Measurements from ENCODE around the gene GPRASP3.
"Not testable (repeated sequence)": the region's sequence is repeated elsewhere in the genome, so short reads cannot be mapped to it uniquely, and the experiment has no call there.

The GPRASP3 gene

GRCh38 chrX:102720237-102721168, at the start of gene GPRASP3:
Gene GPRASP3, plus strand, starts transcription at chrX:102720743. Its CDS starts 28,253 bp downstream, at chrX:102748996.
- no peaks in the 10 kb centered on the region for H3K36me3 ChIP-seq (ENCODE audit: control insufficient read depth, insufficient read depth, low read length)
- H3K9me3 ChIP-seq (ENCODE audit: control insufficient read depth, insufficient read depth, low read length) = no peaks in the 10 kb centered on the region
- H3K4me1 ChIP-seq (ENCODE audit: control insufficient read depth, insufficient read depth, low read length) = no peaks in the 10 kb centered on the region
- peak within 1 kb of the TSS; percentile 53 for H3K4me3 ChIP-seq (ENCODE audit: low read depth, low read length)
- H3K27me3 ChIP-seq (ENCODE audit: control insufficient read depth, insufficient read depth, low read length) = no peaks in the 10 kb centered on the region
- H3K9ac ChIP-seq (ENCODE audit: low read depth, low read length) = no peak within 1 kb of the TSS

- Histone ChIP-seq H3K4me1 (ENCODE audit: control insufficient read depth, insufficient read depth, low read length) (no peaks in the 10 kb centered on the region), H3K9ac (ENCODE audit: low read depth, low read length) (no peak overlapping the region), H3K4me3 (ENCODE audit: low read depth, low read length) (no peak overlapping the region), H3K36me3 (ENCODE audit: control insufficient read depth, insufficient read depth, low read length) (no peaks in the 10 kb centered on the region), H3K27me3 (ENCODE audit: control insufficient read depth, insufficient read depth, low read length) (no peaks in the 10 kb centered on the region), H3K9me3 (ENCODE audit: control insufficient read depth, insufficient read depth, low read length) (no peaks in the 10 kb centered on the region)
Measured at GRCh38 chrX:102672856-102673255, 47.7 kb upstream of the GPRASP3 start.

GRCh38 chrX:102677479-102677878, 43.1 kb upstream of the GPRASP3 start:
- not testable (repeated sequence) for H3K36me3 ChIP-seq (ENCODE audit: control insufficient read depth, insufficient read depth, low read length); H3K4me1 ChIP-seq (ENCODE audit: control insufficient read depth, insufficient read depth, low read length); H3K9me3 ChIP-seq (ENCODE audit: control insufficient read depth, insufficient read depth, low read length); H3K4me3 ChIP-seq (ENCODE audit: low read depth, low read length); H3K27me3 ChIP-seq (ENCODE audit: control insufficient read depth, insufficient read depth, low read length); H3K9ac ChIP-seq (ENCODE audit: low read depth, low read length)

GRCh38 chrX:102684772-102685520, 35.6 kb upstream of the GPRASP3 start:
- no peaks in the 10 kb centered on the region for H3K9me3 ChIP-seq (ENCODE audit: control insufficient read depth, insufficient read depth, low read length)
- no peaks in the 10 kb centered on the region for H3K36me3 ChIP-seq (ENCODE audit: control insufficient read depth, insufficient read depth, low read length)
- no peak overlapping the region for H3K9ac ChIP-seq (ENCODE audit: low read depth, low read length)
- no peaks in the 10 kb centered on the region for H3K27me3 ChIP-seq (ENCODE audit: control insufficient read depth, insufficient read depth, low read length)
- no peak overlapping the region for H3K4me3 ChIP-seq (ENCODE audit: low read depth, low read length)
- H3K4me1 ChIP-seq (ENCODE audit: control insufficient read depth, insufficient read depth, low read length) = no peaks in the 10 kb centered on the region

- Histone ChIP-seq H3K4me1 (ENCODE audit: control insufficient read depth, insufficient read depth, low read length) (no peaks in the 10 kb centered on the region), H3K9ac (ENCODE audit: low read depth, low read length) (no peak overlapping the region), H3K9me3 (ENCODE audit: control insufficient read depth, insufficient read depth, low read length) (peaks cover 9% of the 10 kb centered on the region), H3K27me3 (ENCODE audit: control insufficient read depth, insufficient read depth, low read length) (no peaks in the 10 kb centered on the region), H3K36me3 (ENCODE audit: control insufficient read depth, insufficient read depth, low read length) (no peaks in the 10 kb centered on the region), H3K4me3 (ENCODE audit: low read depth, low read length) (no peak overlapping the region)
Measured at GRCh38 chrX:102694749-102695148, 25.8 kb upstream of the GPRASP3 start.

GRCh38 chrX:102696306-102696705, 24.2 kb upstream of the GPRASP3 start:
- H3K9ac ChIP-seq (ENCODE audit: low read depth, low read length) = no peak overlapping the region
- H3K27me3 ChIP-seq (ENCODE audit: control insufficient read depth, insufficient read depth, low read length) = no peaks in the 10 kb centered on the region
- no peak overlapping the region for H3K4me3 ChIP-seq (ENCODE audit: low read depth, low read length)
- peaks cover 9% of the 10 kb centered on the region for H3K9me3 ChIP-seq (ENCODE audit: control insufficient read depth, insufficient read depth, low read length)
- no peaks in the 10 kb centered on the region for H3K36me3 ChIP-seq (ENCODE audit: control insufficient read depth, insufficient read depth, low read length)
- H3K4me1 ChIP-seq (ENCODE audit: control insufficient read depth, insufficient read depth, low read length) = no peaks in the 10 kb centered on the region

GRCh38 chrX:102697494-102697893, 23.0 kb upstream of the GPRASP3 start:
- H3K36me3 ChIP-seq (ENCODE audit: control insufficient read depth, insufficient read depth, low read length) = no peaks in the 10 kb centered on the region
- H3K4me1 ChIP-seq (ENCODE audit: control insufficient read depth, insufficient read depth, low read length) = no peaks in the 10 kb centered on the region
- no peak overlapping the region for H3K4me3 ChIP-seq (ENCODE audit: low read depth, low read length)
- H3K27me3 ChIP-seq (ENCODE audit: control insufficient read depth, insufficient read depth, low read length) = no peaks in the 10 kb centered on the region
- no peak overlapping the region for H3K9ac ChIP-seq (ENCODE audit: low read depth, low read length)
- peaks cover 5% of the 10 kb centered on the region for H3K9me3 ChIP-seq (ENCODE audit: control insufficient read depth, insufficient read depth, low read length)

GRCh38 chrX:102708900-102709299, 11.6 kb upstream of the GPRASP3 start:
- peaks cover 10% of the 10 kb centered on the region for H3K27me3 ChIP-seq (ENCODE audit: control insufficient read depth, insufficient read depth, low read length)
- no peak overlapping the region for H3K9ac ChIP-seq (ENCODE audit: low read depth, low read length)
- H3K9me3 ChIP-seq (ENCODE audit: control insufficient read depth, insufficient read depth, low read length) = no peaks in the 10 kb centered on the region
- no peak overlapping the region for H3K4me3 ChIP-seq (ENCODE audit: low read depth, low read length)
- no peaks in the 10 kb centered on the region for H3K4me1 ChIP-seq (ENCODE audit: control insufficient read depth, insufficient read depth, low read length)
- H3K36me3 ChIP-seq (ENCODE audit: control insufficient read depth, insufficient read depth, low read length) = peaks cover 3% of the 10 kb centered on the region

- H3K4me3 ChIP-seq (ENCODE audit: low read depth, low read length) = peak overlapping the region; percentile 74
- H3K4me1 ChIP-seq (ENCODE audit: control insufficient read depth, insufficient read depth, low read length) = no peaks in the 10 kb centered on the region
- peaks cover 5% of the 10 kb centered on the region for H3K36me3 ChIP-seq (ENCODE audit: control insufficient read depth, insufficient read depth, low read length)
- peaks cover 10% of the 10 kb centered on the region for H3K27me3 ChIP-seq (ENCODE audit: control insufficient read depth, insufficient read depth, low read length)
- no peaks in the 10 kb centered on the region for H3K9me3 ChIP-seq (ENCODE audit: control insufficient read depth, insufficient read depth, low read length)
- H3K9ac ChIP-seq (ENCODE audit: low read depth, low read length) = no peak overlapping the region
Measured at GRCh38 chrX:102711872-102712215, 8.7 kb upstream of the GPRASP3 start.

GRCh38 chrX:102712216-102712966, 8.2 kb upstream of the GPRASP3 start, which contains the start of gene GPRASP2:
Gene GPRASP2, plus strand, starts transcription at chrX:102712448. Its CDS starts 2,422 bp downstream, at chrX:102714870.
- Histone ChIP-seq H3K36me3 (ENCODE audit: control insufficient read depth, insufficient read depth, low read length) (peaks cover 5% of the 10 kb centered on the region), H3K9me3 (ENCODE audit: control insufficient read depth, insufficient read depth, low read length) (no peaks in the 10 kb centered on the region), H3K27me3 (ENCODE audit: control insufficient read depth, insufficient read depth, low read length) (peaks cover 10% of the 10 kb centered on the region), H3K4me1 (ENCODE audit: control insufficient read depth, insufficient read depth, low read length) (no peaks in the 10 kb centered on the region), H3K4me3 (ENCODE audit: low read depth, low read length) (peak within 1 kb of the TSS; percentile 74), H3K9ac (ENCODE audit: low read depth, low read length) (peak within 1 kb of the TSS; percentile 37)

GRCh38 chrX:102712981-102713625, 7.4 kb upstream of the GPRASP3 start:
- Histone ChIP-seq H3K4me3 (ENCODE audit: low read depth, low read length) (peak overlapping the region; percentile 74), H3K9ac (ENCODE audit: low read depth, low read length) (no peak overlapping the region), H3K9me3 (ENCODE audit: control insufficient read depth, insufficient read depth, low read length) (no peaks in the 10 kb centered on the region)

More at GRCh38 chrX:102712981-102713625, 7.4 kb upstream of the GPRASP3 start:
- H3K4me1 ChIP-seq (ENCODE audit: control insufficient read depth, insufficient read depth, low read length) = no peaks in the 10 kb centered on the region
- peaks cover 5% of the 10 kb centered on the region for H3K36me3 ChIP-seq (ENCODE audit: control insufficient read depth, insufficient read depth, low read length)
- H3K27me3 ChIP-seq (ENCODE audit: control insufficient read depth, insufficient read depth, low read length) = peaks cover 10% of the 10 kb centered on the region
